AG09319 (cell line): ENCODE results near the gene ABCB6.

ENCODE experiments used
- DNase-seq: peaks from one replicate; pipeline ENCODE4 v3.0.0-alpha.2; 2010; ENCODE audit warnings: low read depth; ENCODE audit errors: extremely low read depth
- TF ChIP-seq, protein P1 (sequence below): IDR thresholded peaks from 2 replicates; pipeline ENCODE4 v1.5.1; 2011; ENCODE audit warnings: low read depth, mild to moderate bottlenecking, inconsistent platforms, low read length, moderate library complexity

Gene ABCB6

DNA sequence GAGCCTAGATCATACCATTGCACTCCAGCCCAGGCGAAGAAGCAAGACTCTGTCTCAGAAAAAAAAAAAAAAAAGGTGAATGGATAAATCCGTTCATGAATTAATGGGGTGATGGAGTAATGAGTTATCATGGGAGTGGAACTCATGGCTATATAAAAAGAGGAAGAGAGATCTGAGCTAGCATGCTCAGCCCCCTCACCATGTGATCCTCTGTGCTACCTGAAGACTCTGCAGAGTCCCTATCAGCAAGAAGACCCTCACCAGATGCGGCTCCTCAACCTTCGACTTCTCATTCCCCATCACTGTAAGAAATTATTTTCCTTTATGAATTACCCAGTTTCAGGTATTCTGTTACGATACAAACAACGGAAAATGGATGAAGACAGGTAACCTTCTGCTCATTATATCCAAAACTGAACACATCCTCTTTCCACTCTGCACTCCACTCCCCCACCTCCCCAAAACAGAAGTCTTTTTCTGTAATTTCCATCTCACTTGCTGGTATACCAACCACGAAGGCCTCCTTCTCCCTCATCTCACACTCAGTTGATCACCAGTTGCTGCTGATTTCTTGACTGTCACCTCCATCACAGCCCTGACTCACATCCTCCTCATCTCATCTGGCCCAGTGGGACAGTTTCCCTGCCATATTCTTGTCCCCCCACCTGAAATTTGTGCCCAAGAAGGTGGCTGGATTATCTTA, 31.9 kb downstream of the ABCB6 start:
- no peak for DNase-seq
- TF ChIP-seq, protein P1, sequence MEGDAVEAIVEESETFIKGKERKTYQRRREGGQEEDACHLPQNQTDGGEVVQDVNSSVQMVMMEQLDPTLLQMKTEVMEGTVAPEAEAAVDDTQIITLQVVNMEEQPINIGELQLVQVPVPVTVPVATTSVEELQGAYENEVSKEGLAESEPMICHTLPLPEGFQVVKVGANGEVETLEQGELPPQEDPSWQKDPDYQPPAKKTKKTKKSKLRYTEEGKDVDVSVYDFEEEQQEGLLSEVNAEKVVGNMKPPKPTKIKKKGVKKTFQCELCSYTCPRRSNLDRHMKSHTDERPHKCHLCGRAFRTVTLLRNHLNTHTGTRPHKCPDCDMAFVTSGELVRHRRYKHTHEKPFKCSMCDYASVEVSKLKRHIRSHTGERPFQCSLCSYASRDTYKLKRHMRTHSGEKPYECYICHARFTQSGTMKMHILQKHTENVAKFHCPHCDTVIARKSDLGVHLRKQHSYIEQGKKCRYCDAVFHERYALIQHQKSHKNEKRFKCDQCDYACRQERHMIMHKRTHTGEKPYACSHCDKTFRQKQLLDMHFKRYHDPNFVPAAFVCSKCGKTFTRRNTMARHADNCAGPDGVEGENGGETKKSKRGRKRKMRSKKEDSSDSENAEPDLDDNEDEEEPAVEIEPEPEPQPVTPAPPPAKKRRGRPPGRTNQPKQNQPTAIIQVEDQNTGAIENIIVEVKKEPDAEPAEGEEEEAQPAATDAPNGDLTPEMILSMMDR = no peak

DNA sequence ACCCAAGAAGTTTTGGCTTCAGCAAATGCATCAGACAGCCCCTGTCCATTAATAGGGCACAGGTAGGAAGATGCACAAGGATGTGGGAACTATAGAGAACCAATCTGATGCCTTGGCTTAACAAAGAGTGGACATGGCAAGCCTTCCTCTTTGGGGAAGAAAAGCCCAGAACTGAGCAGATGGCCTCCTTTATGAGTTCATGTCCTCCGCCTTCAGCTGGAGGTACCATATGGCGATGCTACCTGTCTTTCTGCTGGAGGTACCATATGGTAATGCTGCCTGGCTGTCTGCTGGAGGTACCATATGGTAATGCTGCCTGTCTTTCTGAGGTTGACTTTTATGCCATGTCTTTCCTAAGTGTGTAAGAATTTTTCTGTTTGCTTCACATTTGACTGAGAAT, 34.6 kb downstream of the ABCB6 start:
- DNase-seq = no peak
- TF ChIP-seq, protein P1 = no peak

DNA sequence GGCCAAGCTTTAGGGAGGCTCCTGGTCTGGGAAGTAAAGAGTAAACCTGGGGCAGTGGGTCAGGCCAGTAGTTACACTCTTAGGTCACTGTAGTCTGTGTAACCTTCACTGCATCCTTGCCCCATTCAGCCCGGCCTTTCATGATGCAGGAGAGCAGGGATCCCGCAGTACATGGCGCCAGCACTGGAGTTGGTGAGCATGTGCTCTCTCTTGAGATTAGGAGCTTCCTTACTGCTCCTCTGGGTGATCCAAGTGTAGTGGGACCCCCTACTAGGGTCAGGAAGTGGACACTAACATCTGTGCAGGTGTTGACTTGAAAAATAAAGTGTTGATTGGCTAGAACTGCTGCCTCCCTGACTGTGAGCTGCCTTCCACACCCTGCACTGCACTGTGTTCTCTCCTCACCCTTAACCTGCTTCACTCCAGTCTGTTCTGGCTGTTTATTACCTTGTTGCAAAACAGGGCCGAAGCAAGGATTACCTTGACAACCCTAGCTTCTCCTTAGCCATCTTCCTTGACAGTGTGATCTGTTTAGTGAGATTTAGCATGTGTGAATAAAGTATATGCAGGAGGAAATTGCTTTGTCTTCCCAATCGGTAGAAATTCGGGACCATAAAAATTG, 35.5 kb downstream of the ABCB6 start:
- no peak for DNase-seq
- TF ChIP-seq, protein P1 = no peak

DNA sequence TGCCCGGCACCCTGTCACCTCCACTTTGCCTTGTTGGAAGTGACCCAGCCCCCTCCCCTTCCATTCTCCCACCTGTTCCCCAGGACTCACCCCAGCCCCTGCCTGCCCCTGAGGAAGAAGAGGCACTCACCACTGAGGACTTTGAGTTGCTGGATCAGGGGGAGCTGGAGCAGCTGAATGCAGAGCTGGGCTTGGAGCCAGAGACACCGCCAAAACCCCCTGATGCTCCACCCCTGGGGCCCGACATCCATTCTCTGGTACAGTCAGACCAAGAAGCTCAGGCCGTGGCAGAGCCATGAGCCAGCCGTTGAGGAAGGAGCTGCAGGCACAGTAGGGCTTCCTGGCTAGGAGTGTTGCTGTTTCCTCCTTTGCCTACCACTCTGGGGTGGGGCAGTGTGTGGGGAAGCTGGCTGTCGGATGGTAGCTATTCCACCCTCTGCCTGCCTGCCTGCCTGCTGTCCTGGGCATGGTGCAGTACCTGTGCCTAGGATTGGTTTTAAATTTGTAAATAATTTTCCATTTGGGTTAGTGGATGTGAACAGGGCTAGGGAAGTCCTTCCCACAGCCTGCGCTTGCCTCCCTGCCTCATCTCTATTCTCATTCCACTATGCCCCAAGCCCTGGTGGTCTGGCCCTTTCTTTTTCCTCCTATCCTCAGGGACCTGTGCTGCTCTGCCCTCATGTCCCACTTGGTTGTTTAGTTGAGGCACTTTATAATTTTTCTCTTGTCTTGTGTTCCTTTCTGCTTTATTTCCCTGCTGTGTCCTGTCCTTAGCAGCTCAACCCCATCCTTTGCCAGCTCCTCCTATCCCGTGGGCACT, 36.2 kb downstream of the ABCB6 start:
- DNase-seq = no peak
- TF ChIP-seq, protein P1 = no peak

DNA sequence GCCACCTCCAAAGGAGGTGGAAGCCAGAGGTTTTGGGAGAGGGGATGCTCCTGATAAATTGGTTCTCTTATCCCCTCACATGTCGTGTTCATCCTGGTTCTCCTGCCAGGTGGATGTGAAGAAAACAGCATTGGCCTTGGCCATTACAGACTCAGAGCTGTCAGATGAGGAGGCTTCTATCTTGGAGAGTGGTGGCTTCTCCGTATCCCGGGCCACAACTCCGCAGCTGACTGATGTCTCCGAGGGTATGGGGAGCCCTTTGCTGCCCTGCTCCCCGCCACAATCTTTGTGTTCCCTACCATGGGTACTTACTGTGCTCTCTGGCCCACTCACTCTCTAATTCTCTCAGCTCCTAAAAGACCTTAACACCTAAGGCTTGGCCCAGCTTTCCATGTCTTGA, 37.2 kb downstream of the ABCB6 start:
- DNase-seq = no peak
- TF ChIP-seq, protein P1 = no peak

DNA sequence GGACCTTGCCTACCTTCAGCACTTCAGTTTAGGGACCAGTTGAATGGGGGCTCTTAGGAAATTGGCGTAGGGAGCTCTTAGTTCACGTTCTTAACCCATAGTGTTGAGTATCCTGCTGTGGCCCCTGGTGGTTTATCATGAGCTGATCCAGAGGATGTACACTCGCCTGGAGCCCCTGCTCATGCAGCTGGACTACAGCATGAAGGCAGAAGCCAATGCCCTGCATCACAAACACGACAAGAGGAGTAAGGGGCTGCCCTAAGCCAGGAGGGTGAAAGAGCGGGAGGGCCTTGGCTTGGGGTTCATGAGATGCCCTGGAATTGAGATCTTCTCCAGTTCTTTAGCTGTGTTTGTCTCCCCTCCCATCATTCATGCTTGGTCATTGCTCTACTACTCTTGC, 37.8 kb downstream of the ABCB6 start:
- no peak for DNase-seq
- TF ChIP-seq, protein P1 = no peak
